Measurements from ENCODE around the gene DGAT2.
A peak's percentile ranks its signal among the peaks of the same experiment; 100 is the strongest.

DGAT2 gene

GRCh38 chr11:75768112-75768908, at the start of gene DGAT2 (continued):
- TF ChIP-seq, protein P1, sequence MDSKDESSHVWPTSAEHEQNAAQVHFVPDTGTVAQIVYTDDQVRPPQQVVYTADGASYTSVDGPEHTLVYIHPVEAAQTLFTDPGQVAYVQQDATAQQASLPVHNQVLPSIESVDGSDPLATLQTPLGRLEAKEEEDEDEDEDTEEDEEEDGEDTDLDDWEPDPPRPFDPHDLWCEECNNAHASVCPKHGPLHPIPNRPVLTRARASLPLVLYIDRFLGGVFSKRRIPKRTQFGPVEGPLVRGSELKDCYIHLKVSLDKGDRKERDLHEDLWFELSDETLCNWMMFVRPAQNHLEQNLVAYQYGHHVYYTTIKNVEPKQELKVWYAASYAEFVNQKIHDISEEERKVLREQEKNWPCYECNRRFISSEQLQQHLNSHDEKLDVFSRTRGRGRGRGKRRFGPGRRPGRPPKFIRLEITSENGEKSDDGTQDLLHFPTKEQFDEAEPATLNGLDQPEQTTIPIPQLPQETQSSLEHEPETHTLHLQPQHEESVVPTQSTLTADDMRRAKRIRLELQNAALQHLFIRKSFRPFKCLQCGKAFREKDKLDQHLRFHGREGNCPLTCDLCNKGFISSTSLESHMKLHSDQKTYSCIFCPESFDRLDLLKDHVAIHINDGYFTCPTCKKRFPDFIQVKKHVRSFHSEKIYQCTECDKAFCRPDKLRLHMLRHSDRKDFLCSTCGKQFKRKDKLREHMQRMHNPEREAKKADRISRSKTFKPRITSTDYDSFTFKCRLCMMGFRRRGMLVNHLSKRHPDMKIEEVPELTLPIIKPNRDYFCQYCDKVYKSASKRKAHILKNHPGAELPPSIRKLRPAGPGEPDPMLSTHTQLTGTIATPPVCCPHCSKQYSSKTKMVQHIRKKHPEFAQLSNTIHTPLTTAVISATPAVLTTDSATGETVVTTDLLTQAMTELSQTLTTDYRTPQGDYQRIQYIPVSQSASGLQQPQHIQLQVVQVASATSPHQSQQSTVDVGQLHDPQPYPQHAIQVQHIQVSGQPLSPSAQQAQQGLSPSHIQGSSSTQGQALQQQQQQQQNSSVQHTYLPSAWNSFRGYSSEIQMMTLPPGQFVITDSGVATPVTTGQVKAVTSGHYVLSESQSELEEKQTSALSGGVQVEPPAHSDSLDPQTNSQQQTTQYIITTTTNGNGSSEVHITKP (tag by site-specific recombination; IDR thresholded peaks at IDR 0.05) = peak; percentile 100
- TF ChIP-seq ZBTB8A (tag by site-specific recombination; IDR thresholded peaks at IDR 0.05) (peak; percentile 59; the same call in 1 of the 2 replicates), ZEB2 (tag by site-specific recombination; IDR thresholded peaks at IDR 0.05) (peak; percentile 86), ZNF76 (tag by site-specific recombination; IDR thresholded peaks at IDR 0.05; ENCODE audit: borderline replicate concordance, low read depth) (peak; percentile 50; the same call in 1 of the 2 replicates), ZNF571 (tag by site-specific recombination; IDR thresholded peaks at IDR 0.05) (no peak), PATZ1 (tag by site-specific recombination; IDR thresholded peaks at IDR 0.05) (peak; percentile 36; the same call in 1 of the 2 replicates), GLIS2 (tag by site-specific recombination; IDR thresholded peaks at IDR 0.05) (peak; percentile 79), YY2 (tag by site-specific recombination; IDR thresholded peaks at IDR 0.05) (peak; percentile 28; the same call in 1 of the 2 replicates), ZNF146 (tag by site-specific recombination; IDR thresholded peaks at IDR 0.05) (0 out of 2 replicates have a peak, but pooled peaks have one; percentile 11), HOXD13 (CRISPR knock-in tag; IDR thresholded peaks at IDR 0.05; ENCODE audit: borderline replicate concordance) (no peak), SETDB1 (IDR thresholded peaks at IDR 0.05; ENCODE audit: insufficient read length, low read length) (peak; percentile 72), GLI4 (tag by site-specific recombination; IDR thresholded peaks at IDR 0.05) (no peak), ZBTB21 (tag by site-specific recombination; IDR thresholded peaks at IDR 0.05) (no peak), ZNF501 (tag by site-specific recombination; IDR thresholded peaks at IDR 0.05) (peak; percentile 67; the same call in 1 of the 2 replicates), ZNF2 (tag by site-specific recombination; IDR thresholded peaks at IDR 0.05) (0 out of 2 replicates have a peak, but pooled peaks have one; percentile 32), ZNF37A (tag by site-specific recombination; IDR thresholded peaks at IDR 0.05) (no peak), KLF8 (tag by site-specific recombination; IDR thresholded peaks at IDR 0.05) (peak; percentile 76; the same call in 1 of the 2 replicates), INSM2 (tag by site-specific recombination; IDR thresholded peaks at IDR 0.05) (peak; percentile 36; the same call in 1 of the 2 replicates), SCRT2 (tag by site-specific recombination; IDR thresholded peaks at IDR 0.05) (peak; percentile 86), ZFP69B (tag by site-specific recombination; IDR thresholded peaks at IDR 0.05) (peak; percentile 45; the same call in 1 of the 2 replicates), SP7 (tag by site-specific recombination; IDR thresholded peaks at IDR 0.05) (peak; percentile 78), ZBTB26 (tag by site-specific recombination; optimal IDR thresholded peaks at IDR 0.05) (peak; percentile 64), ZNF610 (tag by site-specific recombination; IDR thresholded peaks at IDR 0.05; ENCODE audit: borderline replicate concordance) (peak; percentile 68), ZXDB (tag by site-specific recombination; IDR thresholded peaks at IDR 0.05) (peak; percentile 76), ZNF692 (tag by site-specific recombination; IDR thresholded peaks at IDR 0.05) (peak; percentile 73; the same call in 1 of the 2 replicates), ZNF138 (tag by site-specific recombination; IDR thresholded peaks at IDR 0.05; ENCODE audit: borderline replicate concordance) (no peak)
- TF ChIP-seq, protein P2, sequence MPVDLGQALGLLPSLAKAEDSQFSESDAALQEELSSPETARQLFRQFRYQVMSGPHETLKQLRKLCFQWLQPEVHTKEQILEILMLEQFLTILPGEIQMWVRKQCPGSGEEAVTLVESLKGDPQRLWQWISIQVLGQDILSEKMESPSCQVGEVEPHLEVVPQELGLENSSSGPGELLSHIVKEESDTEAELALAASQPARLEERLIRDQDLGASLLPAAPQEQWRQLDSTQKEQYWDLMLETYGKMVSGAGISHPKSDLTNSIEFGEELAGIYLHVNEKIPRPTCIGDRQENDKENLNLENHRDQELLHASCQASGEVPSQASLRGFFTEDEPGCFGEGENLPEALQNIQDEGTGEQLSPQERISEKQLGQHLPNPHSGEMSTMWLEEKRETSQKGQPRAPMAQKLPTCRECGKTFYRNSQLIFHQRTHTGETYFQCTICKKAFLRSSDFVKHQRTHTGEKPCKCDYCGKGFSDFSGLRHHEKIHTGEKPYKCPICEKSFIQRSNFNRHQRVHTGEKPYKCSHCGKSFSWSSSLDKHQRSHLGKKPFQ (tag by site-specific recombination; IDR thresholded peaks at IDR 0.05) = no peak

Measured in HEK293 (cell line).